GM12892 (cell line): ENCODE results near the gene CDH13.

Experiments used
- POLR2A ChIP-seq: IDR thresholded peaks from 2 replicates; pipeline ENCODE4 v1.6.1; 2011; ENCODE audit warnings: low read depth, low read length, control low read depth
- POLR2AphosphoS5 ChIP-seq: IDR thresholded peaks from 2 replicates; pipeline ENCODE4 v1.6.1; 2011; ENCODE audit warnings: low read depth, low read length, control low read depth
- TAF1 ChIP-seq: IDR thresholded peaks from 2 replicates; pipeline ENCODE4 v1.6.1; 2011; ENCODE audit warnings: low read depth, mild to moderate bottlenecking, control low read depth, low read length, borderline replicate concordance

- no peak for TF ChIP-seq POLR2A
- no peak for TF ChIP-seq TAF1
- no peak for TF ChIP-seq POLR2AphosphoS5
Measured at GRCh38 chr16:83224642-83225041, 597.9 kb downstream of the CDH13 start.
